ENCODE data around the gene AP1G2.

Gene AP1G2

DNA sequence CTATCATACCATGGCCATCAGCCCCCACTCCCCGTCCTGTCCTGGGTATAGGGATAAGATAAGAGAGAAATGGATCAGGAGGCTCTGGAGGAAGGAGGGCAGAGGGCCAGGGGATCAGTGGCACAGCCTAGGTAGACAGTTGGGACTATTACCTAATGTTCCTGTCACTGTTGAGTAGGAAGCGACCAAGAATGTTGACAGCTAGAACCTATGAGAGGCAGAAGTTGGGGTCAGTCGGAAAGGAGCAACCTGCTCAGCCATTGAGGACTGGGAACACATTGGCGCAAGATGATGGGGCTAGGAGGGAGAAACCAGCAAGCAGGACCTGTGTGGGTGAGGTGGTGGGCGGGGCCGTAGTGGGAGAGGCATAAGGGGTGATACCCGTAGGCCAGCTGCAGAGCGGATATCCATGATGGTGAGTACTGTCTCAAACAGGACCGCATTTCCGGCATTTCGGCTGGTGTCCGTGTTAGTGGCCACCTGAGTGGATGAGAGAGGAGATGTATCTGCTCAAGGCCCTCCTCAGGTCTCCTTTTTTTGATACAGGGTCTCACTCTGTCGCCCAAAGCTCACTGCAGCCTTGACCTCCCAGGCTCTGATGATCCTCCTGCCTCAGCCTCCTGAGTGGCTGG is 3.3 kb downstream of the AP1G2 start:
- H3K4me3 ChIP-seq (ENCODE audit: low read depth, low read length): no peak overlapping the region

GRCh38 chr14:23563473-23564180 is 4.0 kb downstream of the AP1G2 start:
- H3K79me2 ChIP-seq: no peaks in the 10 kb centered on the region
- H3K27me3 ChIP-seq (ENCODE audit: control insufficient read depth, insufficient read depth, low read length): no peaks in the 10 kb centered on the region
- no peak overlapping the region for H2AFZ ChIP-seq
- peaks cover 15% of the 10 kb centered on the region for H3K4me1 ChIP-seq
- no peak overlapping the region for H3K9ac ChIP-seq
- no peaks in the 10 kb centered on the region for H3K9me3 ChIP-seq (ENCODE audit: control insufficient read depth, low read length)
- no peak overlapping the region for H3K27ac ChIP-seq
- no peaks in the 10 kb centered on the region for H3K36me3 ChIP-seq (ENCODE audit: control insufficient read depth, insufficient read depth, low read length)
- no peak overlapping the region for H3K4me3 ChIP-seq (ENCODE audit: low read depth, low read length)
- no peak overlapping the region for H3K4me2 ChIP-seq (ENCODE audit: low read length)
- TF ChIP-seq CTCF (IDR thresholded peaks at IDR 0.05): no peak

More for the DNA sequence above, 3.3 kb downstream of the AP1G2 start:
- H3K4me2 ChIP-seq (ENCODE audit: low read length): no peak overlapping the region
- H3K27me3 ChIP-seq (ENCODE audit: control insufficient read depth, insufficient read depth, low read length): no peaks in the 10 kb centered on the region
- no peak overlapping the region for H3K27ac ChIP-seq
- H3K36me3 ChIP-seq (ENCODE audit: control insufficient read depth, insufficient read depth, low read length): no peaks in the 10 kb centered on the region
- peaks cover 22% of the 10 kb centered on the region for H3K4me1 ChIP-seq
- no peaks in the 10 kb centered on the region for H3K9me3 ChIP-seq (ENCODE audit: control insufficient read depth, low read length)
- H3K79me2 ChIP-seq: no peaks in the 10 kb centered on the region
- no peak overlapping the region for H3K9ac ChIP-seq
- no peak for TF ChIP-seq CTCF (IDR thresholded peaks at IDR 0.05)
- H2AFZ ChIP-seq: no peak overlapping the region

- peak overlapping the region; percentile 27 for H3K27ac ChIP-seq
- H3K27me3 ChIP-seq (ENCODE audit: control insufficient read depth, insufficient read depth, low read length): no peaks in the 10 kb centered on the region
- TF ChIP-seq CTCF (IDR thresholded peaks at IDR 0.05): peak; percentile 93
- H3K9ac ChIP-seq: no peak overlapping the region
- no peak overlapping the region for H2AFZ ChIP-seq
- H3K9me3 ChIP-seq (ENCODE audit: control insufficient read depth, low read length): no peaks in the 10 kb centered on the region
- peaks cover 9% of the 10 kb centered on the region for H3K4me1 ChIP-seq
- H3K36me3 ChIP-seq (ENCODE audit: control insufficient read depth, insufficient read depth, low read length): no peaks in the 10 kb centered on the region
- no peaks in the 10 kb centered on the region for H3K79me2 ChIP-seq
- H3K4me2 ChIP-seq (ENCODE audit: low read length): no peak overlapping the region
- H3K4me3 ChIP-seq (ENCODE audit: low read depth, low read length): no peak overlapping the region
These were observed 4.6 kb downstream of the AP1G2 start for GRCh38 chr14:23562822-23563472.

DNA sequence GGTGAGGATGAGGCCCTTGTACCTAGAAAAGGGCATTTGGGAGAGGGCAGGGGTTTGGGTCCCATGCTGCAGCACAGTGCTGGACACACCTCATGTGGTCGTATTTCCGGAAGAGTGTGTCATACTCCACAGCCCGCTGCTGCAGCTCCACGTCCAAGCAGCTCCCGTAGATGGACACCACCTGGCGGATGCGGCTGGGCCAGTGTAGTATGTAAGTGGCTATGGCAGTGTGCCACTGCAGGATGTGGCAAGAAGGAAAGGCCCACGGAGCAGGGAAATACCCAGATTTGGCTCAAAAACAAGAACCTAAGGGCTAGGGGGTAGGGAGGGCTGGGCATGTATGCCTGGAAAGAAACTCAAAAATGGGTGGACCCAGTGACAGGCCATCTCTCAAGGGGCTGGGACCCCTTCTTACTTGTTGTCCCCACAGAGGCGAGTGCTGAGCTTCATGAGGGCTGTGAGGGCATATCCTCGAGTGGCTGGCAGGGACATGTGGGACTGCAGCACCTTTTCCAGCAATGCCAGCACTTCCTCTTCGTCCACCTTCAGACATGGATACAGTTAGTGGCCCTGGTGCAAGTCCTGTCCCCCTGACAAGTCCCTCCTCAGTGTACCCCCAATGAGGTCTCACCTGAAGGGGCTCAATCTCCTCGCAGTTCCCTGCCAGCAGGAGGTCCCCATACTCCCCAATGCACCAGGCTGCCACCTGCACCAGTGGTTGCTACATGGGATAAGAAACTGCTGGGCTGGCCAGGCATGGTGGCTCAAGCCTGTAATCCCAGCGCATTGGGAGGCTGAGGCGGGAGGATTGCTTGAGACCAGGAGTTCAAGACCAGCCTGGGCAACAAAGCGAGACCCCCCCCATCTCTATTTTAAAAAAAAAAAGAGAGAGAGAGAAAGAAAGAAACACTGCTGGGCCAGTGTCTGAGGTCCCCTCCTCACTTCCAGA is 5.4 kb downstream of the AP1G2 start:
- Histone ChIP-seq H3K9me3 (ENCODE audit: control insufficient read depth, low read length) (no peaks in the 10 kb centered on the region), H3K4me2 (ENCODE audit: low read length) (no peak overlapping the region), H3K27me3 (ENCODE audit: control insufficient read depth, insufficient read depth, low read length) (no peaks in the 10 kb centered on the region), H3K27ac (no peak overlapping the region), H3K4me1 (peaks cover 9% of the 10 kb centered on the region), H3K4me3 (ENCODE audit: low read depth, low read length) (no peak overlapping the region), H3K79me2 (no peaks in the 10 kb centered on the region), H3K9ac (no peak overlapping the region), H2AFZ (no peak overlapping the region), H3K36me3 (ENCODE audit: control insufficient read depth, insufficient read depth, low read length) (no peaks in the 10 kb centered on the region)
- TF ChIP-seq CTCF (IDR thresholded peaks at IDR 0.05): no peak
